Measurements from ENCODE around the gene MYO3A. TPM values are rescaled to one million over a fixed set of nuclear protein-coding genes. Genes with fewer than 3 reads are reported as not detected.

MYO3A gene
- total and polyA plus RNA-seq, 2 experiments from 2014 or later: 0.55 to 5.9 TPM

GRCh38 chr10:26029858-26030257 lies 95.8 kb downstream of the MYO3A start:
- DNase-seq (ENCODE audit: low read depth in 1 of 2, low spot score in 1 of 2): no peak
- no peak overlapping the region for H3K4me3 ChIP-seq
- TF ChIP-seq CTCF (IDR thresholded peaks at IDR 0.05; ENCODE audit: low read depth, low read length): no peak
- H3K4me1 ChIP-seq (ENCODE audit: low read depth): no peaks in the 10 kb centered on the region
- H3K36me3 ChIP-seq: no peaks in the 10 kb centered on the region
- no peaks in the 10 kb centered on the region for H3K9me3 ChIP-seq (ENCODE audit: low read depth)
- H3K27me3 ChIP-seq: no peaks in the 10 kb centered on the region
- no peak overlapping the region for H3K27ac ChIP-seq

- no peaks in the 10 kb centered on the region for H3K4me1 ChIP-seq (ENCODE audit: low read depth)
- no peak overlapping the region for H3K27ac ChIP-seq
- H3K36me3 ChIP-seq: no peaks in the 10 kb centered on the region
- no peaks in the 10 kb centered on the region for H3K9me3 ChIP-seq (ENCODE audit: low read depth)
- no peak for TF ChIP-seq CTCF (IDR thresholded peaks at IDR 0.05; ENCODE audit: low read depth, low read length)
- no peak for DNase-seq (ENCODE audit: low read depth in 1 of 2, low spot score in 1 of 2)
- no peak overlapping the region for H3K4me3 ChIP-seq
- no peaks in the 10 kb centered on the region for H3K27me3 ChIP-seq
Measured at GRCh38 chr10:26031300-26031699, 97.3 kb downstream of the MYO3A start.

- TF ChIP-seq CTCF (IDR thresholded peaks at IDR 0.05; ENCODE audit: low read depth, low read length): no peak
- H3K9me3 ChIP-seq (ENCODE audit: low read depth): no peaks in the 10 kb centered on the region
- no peaks in the 10 kb centered on the region for H3K27me3 ChIP-seq
- H3K4me3 ChIP-seq: no peak overlapping the region
- no peak overlapping the region for H3K27ac ChIP-seq
- H3K4me1 ChIP-seq (ENCODE audit: low read depth): no peaks in the 10 kb centered on the region
- no peak for DNase-seq (ENCODE audit: low read depth in 1 of 2, low spot score in 1 of 2)
- H3K36me3 ChIP-seq: no peaks in the 10 kb centered on the region
Measured at GRCh38 chr10:26043469-26043868, 109.4 kb downstream of the MYO3A start.

- no peaks in the 10 kb centered on the region for H3K27me3 ChIP-seq
- H3K27ac ChIP-seq: no peak overlapping the region
- peak in 1 of 2 donors; percentile 48 for DNase-seq (ENCODE audit: low read depth in 1 of 2, low spot score in 1 of 2)
- H3K4me1 ChIP-seq (ENCODE audit: low read depth): no peaks in the 10 kb centered on the region
- no peaks in the 10 kb centered on the region for H3K9me3 ChIP-seq (ENCODE audit: low read depth)
- H3K4me3 ChIP-seq: no peak overlapping the region
- H3K36me3 ChIP-seq: no peaks in the 10 kb centered on the region
- TF ChIP-seq CTCF (IDR thresholded peaks at IDR 0.05; ENCODE audit: low read depth, low read length): no peak
Measured at GRCh38 chr10:26044141-26044749, 110.2 kb downstream of the MYO3A start.

GRCh38 chr10:26046073-26046700 lies 112.2 kb downstream of the MYO3A start:
- H3K4me1 ChIP-seq (ENCODE audit: low read depth): no peaks in the 10 kb centered on the region
- no peak for TF ChIP-seq CTCF (IDR thresholded peaks at IDR 0.05; ENCODE audit: low read depth, low read length)

More at GRCh38 chr10:26046073-26046700, 112.2 kb downstream of the MYO3A start:
- Histone ChIP-seq H3K36me3 (no peaks in the 10 kb centered on the region), H3K4me3 (no peak overlapping the region), H3K27ac (no peak overlapping the region), H3K27me3 (no peaks in the 10 kb centered on the region), H3K9me3 (ENCODE audit: low read depth) (no peaks in the 10 kb centered on the region)
- DNase-seq (ENCODE audit: low read depth in 1 of 2, low spot score in 1 of 2): no peak

Measured in cardiac muscle cell (in vitro differentiated cells and primary cell).